ENCODE results near the gene SERHL2.

DNA sequence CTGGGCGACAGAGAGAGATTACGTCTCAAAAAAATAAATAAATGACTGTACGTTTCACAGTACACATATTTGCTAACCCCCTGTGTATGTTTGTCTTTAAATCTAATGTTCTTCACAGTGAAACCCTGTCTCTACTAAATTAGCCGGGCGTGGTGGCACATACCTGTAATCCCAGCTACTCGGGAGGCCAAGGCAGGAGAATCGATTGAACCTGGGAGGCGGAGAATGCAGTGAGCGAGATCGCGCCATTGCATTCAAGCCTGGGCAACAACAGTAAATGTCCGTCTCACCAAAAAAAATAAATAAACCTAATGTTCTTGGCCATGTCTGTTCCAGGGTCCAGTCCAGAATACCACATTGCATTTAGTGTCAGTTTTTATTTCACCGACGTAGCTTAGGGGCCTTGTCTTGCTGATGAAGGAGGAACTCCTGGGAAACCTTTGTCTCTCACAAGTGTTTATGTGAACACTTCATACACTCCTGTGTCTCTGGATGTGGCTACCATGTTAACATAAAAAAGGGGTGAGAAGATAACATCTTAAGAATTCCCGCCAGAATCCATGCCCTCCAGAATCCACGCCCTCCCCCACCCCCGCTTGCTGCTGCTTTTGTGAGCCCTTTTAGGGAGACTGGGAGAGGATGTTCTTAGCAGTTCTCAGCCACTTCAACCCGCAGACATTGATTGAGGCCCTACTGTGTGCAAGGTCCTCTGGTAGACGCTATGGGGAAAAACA lies 5.0 kb upstream of the SERHL2 start:
- TF ChIP-seq, protein P1, sequence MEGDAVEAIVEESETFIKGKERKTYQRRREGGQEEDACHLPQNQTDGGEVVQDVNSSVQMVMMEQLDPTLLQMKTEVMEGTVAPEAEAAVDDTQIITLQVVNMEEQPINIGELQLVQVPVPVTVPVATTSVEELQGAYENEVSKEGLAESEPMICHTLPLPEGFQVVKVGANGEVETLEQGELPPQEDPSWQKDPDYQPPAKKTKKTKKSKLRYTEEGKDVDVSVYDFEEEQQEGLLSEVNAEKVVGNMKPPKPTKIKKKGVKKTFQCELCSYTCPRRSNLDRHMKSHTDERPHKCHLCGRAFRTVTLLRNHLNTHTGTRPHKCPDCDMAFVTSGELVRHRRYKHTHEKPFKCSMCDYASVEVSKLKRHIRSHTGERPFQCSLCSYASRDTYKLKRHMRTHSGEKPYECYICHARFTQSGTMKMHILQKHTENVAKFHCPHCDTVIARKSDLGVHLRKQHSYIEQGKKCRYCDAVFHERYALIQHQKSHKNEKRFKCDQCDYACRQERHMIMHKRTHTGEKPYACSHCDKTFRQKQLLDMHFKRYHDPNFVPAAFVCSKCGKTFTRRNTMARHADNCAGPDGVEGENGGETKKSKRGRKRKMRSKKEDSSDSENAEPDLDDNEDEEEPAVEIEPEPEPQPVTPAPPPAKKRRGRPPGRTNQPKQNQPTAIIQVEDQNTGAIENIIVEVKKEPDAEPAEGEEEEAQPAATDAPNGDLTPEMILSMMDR (IDR thresholded peaks at IDR 0.05) = no peak
- TF ChIP-seq POLR2A (IDR thresholded peaks at IDR 0.05) = no peak

Measured in gastroesophageal sphincter (tissue), 3 donors.